ENCODE measurements around the gene FILIP1L. TPM values are rescaled to one million over a fixed set of nuclear protein-coding genes. Genes with fewer than 3 reads are reported as not detected.

Gene FILIP1L
- total RNA-seq, 1 donor from 2014 or later, result 36.3 TPM

DNA sequence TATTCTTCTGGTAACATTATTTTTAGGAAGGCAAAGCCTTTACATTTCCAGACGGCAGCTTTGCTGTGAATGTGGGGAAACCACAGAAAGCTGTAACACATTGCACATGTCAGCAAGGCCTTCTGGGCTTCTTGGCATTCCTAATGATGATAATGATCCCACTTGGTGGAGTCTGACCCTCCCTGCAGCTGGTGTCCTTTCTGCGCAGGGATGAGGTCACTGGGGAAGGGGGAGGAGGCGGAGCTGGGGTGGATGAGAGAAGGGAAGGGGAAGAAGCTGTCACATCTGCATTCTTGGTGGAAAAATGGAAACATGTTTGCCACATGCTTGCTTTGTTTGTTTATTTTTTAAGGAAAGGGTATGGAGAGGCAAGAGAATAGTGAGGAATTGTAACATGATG is 68.6 kb downstream of the FILIP1L start:
- peak in 1 of 2 donors; percentile 96 for DNase-seq (ENCODE audit: low read depth in 2 of 2)

DNA sequence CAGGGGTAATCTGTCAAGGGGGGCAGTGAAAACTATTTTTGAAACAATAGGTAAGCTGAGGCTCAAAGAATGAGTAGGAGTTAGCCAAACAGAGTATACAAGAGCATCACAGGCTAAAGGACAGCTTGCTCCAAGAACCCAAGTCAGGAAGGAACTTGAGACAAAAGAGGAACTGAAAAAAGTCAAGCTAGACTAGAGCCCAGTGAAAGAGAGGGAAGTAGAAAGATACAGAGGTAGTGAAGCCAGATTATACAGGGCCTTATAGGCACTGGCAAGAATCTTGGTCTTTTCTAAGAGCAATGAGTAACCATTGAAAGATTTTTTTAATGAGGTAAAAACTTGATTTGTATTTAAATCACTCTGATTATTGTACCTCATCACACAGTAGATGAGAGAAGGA is 69.9 kb downstream of the FILIP1L start:
- DNase-seq (ENCODE audit: low read depth in 2 of 2), result no peak

GRCh38 chr3:100043271-100043670 is 71.0 kb downstream of the FILIP1L start:
- DNase-seq (ENCODE audit: low read depth in 2 of 2), result no peak

GRCh38 chr3:100042166-100042981 is 71.9 kb downstream of the FILIP1L start:
- DNase-seq (ENCODE audit: low read depth in 2 of 2), result peak; percentile 85 to 88

DNA sequence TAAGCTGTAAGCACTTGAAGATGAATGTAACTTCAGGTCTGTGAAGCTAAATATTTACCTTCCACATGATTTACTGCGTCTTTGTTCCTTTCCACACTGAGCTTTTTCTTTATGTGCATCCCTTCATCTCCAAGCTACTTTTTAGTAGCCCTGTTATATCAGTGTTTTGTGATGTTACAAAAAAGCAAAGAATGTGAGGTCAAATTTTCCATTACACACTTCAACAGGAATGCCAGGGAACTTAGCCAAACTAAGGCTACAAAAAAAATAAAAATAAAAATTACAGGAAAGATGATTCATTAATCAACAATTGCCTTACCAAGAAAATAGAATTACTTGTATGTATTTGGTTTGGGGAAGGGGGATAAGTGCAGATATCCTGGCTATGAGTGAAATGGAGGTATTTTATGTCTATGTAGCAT is 73.0 kb downstream of the FILIP1L start:
- DNase-seq (ENCODE audit: low read depth in 2 of 2), result peak; percentile 91 to 95

DNA sequence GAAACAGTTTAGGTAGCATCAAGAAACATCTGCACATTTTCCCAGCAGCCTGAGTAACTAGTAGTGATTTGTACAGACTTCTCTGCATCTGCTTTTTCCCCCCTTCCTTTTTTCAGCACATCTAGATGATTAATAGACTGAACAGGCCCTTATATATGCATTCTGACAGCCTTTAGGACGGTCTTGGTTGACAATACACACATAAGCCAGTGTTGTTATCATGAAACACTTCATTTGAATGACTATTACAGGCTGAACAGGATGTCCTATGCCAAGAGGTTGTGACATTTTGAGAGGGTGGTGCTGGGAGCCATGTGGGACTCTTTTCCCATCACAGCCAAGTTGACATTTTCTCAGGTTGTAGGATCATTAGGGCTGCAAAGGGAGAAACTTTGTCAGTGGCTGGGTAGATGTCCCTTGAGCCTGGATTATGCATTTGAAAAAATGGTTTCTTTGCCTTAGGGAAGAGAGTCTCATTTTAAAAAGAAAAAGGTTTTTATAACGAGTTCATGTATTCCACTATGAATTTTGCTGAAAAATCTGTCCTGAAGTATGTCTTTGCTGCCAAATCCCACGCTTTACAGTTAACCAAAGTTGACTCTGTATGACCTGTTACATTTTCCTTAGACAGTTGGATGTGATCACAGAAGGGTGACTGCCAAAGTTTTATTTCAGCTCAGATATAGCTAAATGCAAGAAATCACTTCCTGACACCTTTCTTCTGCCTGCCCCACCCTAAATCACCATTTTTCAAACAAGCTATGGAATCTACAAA is 73.7 kb downstream of the FILIP1L start:
- peak; percentile 82 to 87 for DNase-seq (ENCODE audit: low read depth in 2 of 2)

GRCh38 chr3:100039075-100039474 is 75.2 kb downstream of the FILIP1L start:
- no peak for DNase-seq (ENCODE audit: low read depth in 2 of 2)

GRCh38 chr3:100033903-100034471 is 80.3 kb downstream of the FILIP1L start:
- DNase-seq (ENCODE audit: low read depth in 2 of 2), result peak in 1 of 2 donors; percentile 59

GRCh38 chr3:100033184-100033583 is 81.1 kb downstream of the FILIP1L start:
- DNase-seq (ENCODE audit: low read depth in 2 of 2), result no peak

DNA sequence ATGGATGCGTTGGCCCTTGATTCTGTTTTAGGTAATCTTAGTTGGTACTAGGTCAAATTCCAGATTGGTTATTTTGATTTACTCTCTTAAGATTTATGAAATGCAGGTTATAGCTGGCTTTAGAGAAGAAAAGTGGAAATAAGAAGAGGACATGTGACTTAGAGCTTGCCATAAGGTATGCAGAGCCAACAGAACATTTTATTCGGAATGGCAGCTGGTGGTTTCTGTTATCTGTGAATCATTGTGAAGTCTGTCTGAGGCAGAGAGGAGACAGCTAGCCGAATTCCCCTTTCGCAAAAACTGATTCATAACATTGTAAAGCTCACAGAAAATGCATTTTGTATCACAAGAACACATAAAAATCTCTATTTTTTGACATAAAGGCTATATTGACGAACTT is 82.1 kb downstream of the FILIP1L start:
- peak in 1 of 2 donors; percentile 33 for DNase-seq (ENCODE audit: low read depth in 2 of 2)

DNA sequence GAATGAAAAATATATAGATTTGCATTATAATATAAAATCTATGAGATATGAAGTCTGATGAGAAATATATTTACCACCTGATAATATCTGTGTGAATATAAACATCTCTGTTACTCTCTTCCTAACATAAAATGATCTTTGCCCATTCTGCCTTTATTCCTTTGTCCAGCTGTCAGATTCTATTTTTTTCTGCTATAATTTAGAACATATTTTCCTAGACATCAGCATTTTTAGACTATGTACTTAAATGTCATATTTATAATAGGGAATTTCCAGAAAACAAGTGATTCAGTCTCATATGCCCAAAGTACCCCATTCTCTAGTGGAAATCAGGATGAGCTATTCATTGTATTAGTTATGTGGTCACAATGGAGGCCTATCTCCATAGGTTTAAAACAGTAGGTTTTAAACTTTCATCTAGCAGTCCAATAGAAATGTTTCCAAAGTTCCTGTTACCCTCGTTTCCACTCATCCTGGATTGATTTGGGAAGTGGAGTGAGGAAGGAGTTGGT is 83.3 kb downstream of the FILIP1L start:
- peak in 1 of 2 donors; percentile 31 for DNase-seq (ENCODE audit: low read depth in 2 of 2)

DNA sequence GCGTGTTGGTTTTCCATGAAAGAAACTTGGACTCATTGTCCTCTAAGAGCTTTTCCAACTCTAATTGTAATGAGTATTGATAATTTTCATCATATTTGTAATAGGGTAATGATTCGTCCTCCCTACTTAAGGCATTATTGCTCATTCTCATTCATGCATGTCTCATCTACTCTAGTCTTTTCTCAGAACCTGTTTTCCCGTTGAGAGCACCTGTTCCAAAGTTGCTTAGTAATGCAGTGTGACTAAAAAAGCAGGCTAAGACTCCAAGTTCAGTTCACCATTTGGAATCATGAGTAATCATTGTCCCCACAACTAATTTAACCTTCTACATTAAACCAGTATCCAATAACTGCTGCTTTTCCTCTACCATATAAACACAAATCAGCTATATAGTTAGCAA is 84.0 kb downstream of the FILIP1L start:
- no peak for DNase-seq (ENCODE audit: low read depth in 2 of 2)

DNA sequence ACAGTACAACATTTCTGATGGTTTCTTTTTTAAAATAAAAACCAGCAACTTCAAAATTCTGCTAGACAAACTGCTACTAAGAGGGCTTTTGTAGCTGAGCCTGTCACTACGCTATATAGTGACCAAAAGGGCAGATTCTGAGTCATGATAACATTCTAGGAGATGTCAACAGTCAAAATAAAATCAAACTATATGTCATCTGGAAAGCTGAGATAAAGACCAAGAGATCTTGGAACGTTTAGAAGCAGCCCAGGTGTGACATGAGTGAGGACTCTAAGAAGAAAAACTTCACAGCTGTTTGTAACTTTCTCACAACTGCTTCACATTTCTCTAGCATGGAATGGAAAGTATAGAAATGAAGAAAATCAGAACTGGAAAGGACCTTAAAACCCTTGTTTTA is 84.6 kb downstream of the FILIP1L start:
- no peak for DNase-seq (ENCODE audit: low read depth in 2 of 2)

DNA sequence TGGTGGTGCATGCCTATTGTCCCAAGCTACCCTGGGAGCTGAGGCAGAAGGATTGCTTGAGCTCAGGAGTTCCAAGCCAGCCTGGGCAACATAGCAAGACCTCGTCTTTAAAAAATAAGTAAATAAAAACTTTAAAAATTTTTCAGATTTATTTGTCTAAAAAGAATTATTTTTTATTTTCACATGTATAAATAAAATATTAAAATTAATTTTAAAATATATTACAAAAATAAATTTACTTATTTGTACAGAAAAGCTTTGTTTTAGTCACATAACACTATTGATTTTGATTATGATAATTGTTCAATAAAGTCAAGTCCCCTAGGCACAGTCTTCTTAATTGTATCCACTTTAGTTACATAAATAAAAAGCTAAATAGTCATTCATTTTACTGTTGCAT is 85.2 kb downstream of the FILIP1L start:
- no peak for DNase-seq (ENCODE audit: low read depth in 2 of 2)

DNA sequence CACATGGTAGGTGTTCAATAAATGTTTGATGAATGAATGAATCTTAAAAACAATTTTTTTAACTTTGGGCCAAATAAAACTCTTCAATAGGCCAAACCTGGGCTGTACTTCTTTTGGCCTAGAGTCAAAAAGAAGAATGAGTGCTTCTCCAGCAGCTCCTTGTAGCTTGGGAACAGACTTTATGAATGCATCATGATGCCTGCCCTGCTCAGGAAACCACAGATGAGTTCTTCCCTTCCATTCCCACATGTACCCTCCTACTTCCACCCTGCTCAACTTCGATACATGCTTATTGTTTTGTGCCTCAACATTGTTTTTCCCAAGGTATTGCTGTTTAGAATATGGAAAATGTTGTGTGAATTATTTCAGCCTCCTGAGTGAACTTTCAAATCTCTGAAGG is 87.0 kb downstream of the FILIP1L start:
- peak in 1 of 2 donors; percentile 82 for DNase-seq (ENCODE audit: low read depth in 2 of 2)

- DNase-seq (ENCODE audit: low read depth in 2 of 2), result no peak
Observed at GRCh38 chr3:100024520-100025303, 89.6 kb downstream of the FILIP1L start.

- DNase-seq (ENCODE audit: low read depth in 2 of 2), result no peak
Observed at GRCh38 chr3:100023595-100023994, 90.7 kb downstream of the FILIP1L start.

- DNase-seq (ENCODE audit: low read depth in 2 of 2), result no peak
Observed at GRCh38 chr3:100023150-100023549, 91.2 kb downstream of the FILIP1L start.

DNA sequence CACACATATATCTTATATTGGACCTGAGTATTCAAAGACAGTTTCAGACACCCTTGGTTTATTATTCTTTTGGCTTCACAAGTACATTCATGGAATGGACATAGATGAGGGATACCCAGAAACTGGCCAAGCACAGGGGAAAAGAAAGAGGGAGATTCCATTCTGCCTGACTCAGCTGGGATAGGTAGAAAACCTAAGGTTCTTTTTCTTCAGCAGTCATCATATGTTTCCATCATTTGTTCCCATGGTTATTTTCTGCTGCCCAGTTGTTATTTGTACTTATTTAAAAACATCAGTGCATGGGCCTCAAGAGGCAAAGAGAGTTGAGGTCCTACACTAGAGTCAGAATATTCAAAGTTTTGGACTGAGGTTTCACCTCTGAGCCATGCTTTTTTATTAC is 91.8 kb downstream of the FILIP1L start:
- no peak for DNase-seq (ENCODE audit: low read depth in 2 of 2)

GRCh38 chr3:100020876-100021644 is 93.2 kb downstream of the FILIP1L start:
- no peak for DNase-seq (ENCODE audit: low read depth in 2 of 2)

DNA sequence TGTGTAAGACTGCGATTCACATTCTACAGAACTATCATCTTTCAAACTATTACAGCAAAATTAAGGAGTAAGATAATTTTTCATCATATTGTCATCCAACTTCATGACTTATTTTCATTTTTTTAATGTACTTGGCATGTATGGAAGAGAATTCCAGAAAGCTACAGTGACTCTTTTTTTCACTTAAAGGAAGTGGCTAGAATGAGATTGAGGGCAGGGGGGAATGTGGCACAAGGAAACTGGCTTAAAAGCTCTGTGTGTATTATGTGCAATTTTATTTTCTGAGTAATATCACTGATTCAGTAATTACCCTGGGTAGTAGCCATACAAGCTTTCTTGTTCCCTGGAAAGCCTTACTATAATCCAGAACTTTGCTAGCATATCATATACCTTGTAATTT is 94.6 kb downstream of the FILIP1L start:
- no peak for DNase-seq (ENCODE audit: low read depth in 2 of 2)
